ENCODE measurements around the gene C6orf118.

The C6orf118 gene

GRCh38 chr6:165274611-165275010 lies 34.8 kb downstream of the C6orf118 start:
- no peaks in the 10 kb centered on the region for H3K79me2 ChIP-seq (ENCODE audit: low read length)
- no peak overlapping the region for H2AFZ ChIP-seq (ENCODE audit: low read length)
- DNase-seq = no peak
- no peak overlapping the region for H3K4me2 ChIP-seq (ENCODE audit: low read depth, low read length)
- no peaks in the 10 kb centered on the region for H3K36me3 ChIP-seq (replicated peaks; ENCODE audit: insufficient read depth, low read length)
- no peaks in the 10 kb centered on the region for H4K20me1 ChIP-seq (ENCODE audit: insufficient read depth, low read length)
- no peak for TF ChIP-seq EZH2 (optimal IDR thresholded peaks at IDR 0.05; ENCODE audit: low read depth, low read length)
- no peak for TF ChIP-seq EZH2phosphoT487 (IDR thresholded peaks at IDR 0.05; ENCODE audit: low read length)
- TF ChIP-seq CTCF (IDR thresholded peaks at IDR 0.05; ENCODE audit: low read length) = no peak
- H3K27ac ChIP-seq (ENCODE audit: low read length) = no peak overlapping the region
- no peaks in the 10 kb centered on the region for H3K4me1 ChIP-seq (ENCODE audit: low read length)
- H3F3A ChIP-seq (ENCODE audit: insufficient read depth, low read length) = no peaks in the 10 kb centered on the region
- H3K9ac ChIP-seq (ENCODE audit: low read length) = no peak overlapping the region
- no peaks in the 10 kb centered on the region for H3K9me3 ChIP-seq (replicated peaks; ENCODE audit: insufficient read depth, low read length)
- H3K4me3 ChIP-seq (ENCODE audit: low read length) = no peak overlapping the region
- no peaks in the 10 kb centered on the region for H3K27me3 ChIP-seq (replicated peaks; ENCODE audit: insufficient read depth, low read length)
- no peaks in the 10 kb centered on the region for H3K9me2 ChIP-seq (replicated peaks; ENCODE audit: insufficient read depth, low read length)

- H3K27me3 ChIP-seq (replicated peaks; ENCODE audit: insufficient read depth, low read length) = no peaks in the 10 kb centered on the region
- no peak overlapping the region for H3K4me2 ChIP-seq (ENCODE audit: low read depth, low read length)
- no peak for TF ChIP-seq EZH2 (optimal IDR thresholded peaks at IDR 0.05; ENCODE audit: low read depth, low read length)
- no peak for TF ChIP-seq CTCF (IDR thresholded peaks at IDR 0.05; ENCODE audit: low read length)
- no peak for TF ChIP-seq EZH2phosphoT487 (IDR thresholded peaks at IDR 0.05; ENCODE audit: low read length)
- no peaks in the 10 kb centered on the region for H3F3A ChIP-seq (ENCODE audit: insufficient read depth, low read length)
- no peak overlapping the region for H3K27ac ChIP-seq (ENCODE audit: low read length)
- no peaks in the 10 kb centered on the region for H3K9me3 ChIP-seq (replicated peaks; ENCODE audit: insufficient read depth, low read length)
- H3K79me2 ChIP-seq (ENCODE audit: low read length) = no peaks in the 10 kb centered on the region
- H3K4me3 ChIP-seq (ENCODE audit: low read length) = no peak overlapping the region
- DNase-seq = no peak
- H3K36me3 ChIP-seq (replicated peaks; ENCODE audit: insufficient read depth, low read length) = no peaks in the 10 kb centered on the region
- no peaks in the 10 kb centered on the region for H3K4me1 ChIP-seq (ENCODE audit: low read length)
- H3K9me2 ChIP-seq (replicated peaks; ENCODE audit: insufficient read depth, low read length) = no peaks in the 10 kb centered on the region
- no peak overlapping the region for H2AFZ ChIP-seq (ENCODE audit: low read length)
- no peak overlapping the region for H3K9ac ChIP-seq (ENCODE audit: low read length)
- H4K20me1 ChIP-seq (ENCODE audit: insufficient read depth, low read length) = no peaks in the 10 kb centered on the region
Observed at GRCh38 chr6:165272585-165272984, 36.8 kb downstream of the C6orf118 start.

- TF ChIP-seq CTCF (IDR thresholded peaks at IDR 0.05; ENCODE audit: low read length) (no peak), EZH2phosphoT487 (IDR thresholded peaks at IDR 0.05; ENCODE audit: low read length) (no peak), EZH2 (optimal IDR thresholded peaks at IDR 0.05; ENCODE audit: low read depth, low read length) (no peak)
- Histone ChIP-seq H3K36me3 (replicated peaks; ENCODE audit: insufficient read depth, low read length) (no peaks in the 10 kb centered on the region), H2AFZ (ENCODE audit: low read length) (no peak overlapping the region), H3K79me2 (ENCODE audit: low read length) (no peaks in the 10 kb centered on the region), H3K4me1 (ENCODE audit: low read length) (no peaks in the 10 kb centered on the region), H3K9me3 (replicated peaks; ENCODE audit: insufficient read depth, low read length) (no peaks in the 10 kb centered on the region), H3K4me2 (ENCODE audit: low read depth, low read length) (no peak overlapping the region), H3F3A (ENCODE audit: insufficient read depth, low read length) (no peaks in the 10 kb centered on the region), H4K20me1 (ENCODE audit: insufficient read depth, low read length) (no peaks in the 10 kb centered on the region), H3K4me3 (ENCODE audit: low read length) (no peak overlapping the region), H3K9me2 (replicated peaks; ENCODE audit: insufficient read depth, low read length) (no peaks in the 10 kb centered on the region), H3K27ac (ENCODE audit: low read length) (no peak overlapping the region), H3K9ac (ENCODE audit: low read length) (no peak overlapping the region), H3K27me3 (replicated peaks; ENCODE audit: insufficient read depth, low read length) (no peaks in the 10 kb centered on the region)
- DNase-seq = no peak
Observed at GRCh38 chr6:165268987-165269386, 40.4 kb downstream of the C6orf118 start.
